Measurements from ENCODE around the gene PPP1CA.

- TF ChIP-seq CTCF (IDR thresholded peaks at IDR 0.05; ENCODE audit: low read depth, low read length) (no peak), EZH2phosphoT487 (IDR thresholded peaks at IDR 0.05; ENCODE audit: low read depth) (no peak)
These were observed 4.2 kb upstream of the PPP1CA start for GRCh38 chr11:67405688-67406339.

Data from OCI-LY3 (cell line).